GM23338 (cell line): ENCODE data around the gene TMEM242. TPM values are rescaled to one million over a fixed set of nuclear protein-coding genes. Genes with fewer than 3 reads are reported as not detected.

Source experiments
- ATAC-seq: fragments of 200-7000 bp; cut with Tn5 transposase; 3 replicates; pipeline ENCODE4 v1.9.1; 2020
- DNase-seq: peaks from one replicate; pipeline ENCODE4 v3.0.0-alpha.2; 2015; ENCODE audit warnings: low spot score
- H2AFZ ChIP-seq: fragments of 200-600 bp; sonication (generic); 2 replicates; pipeline ENCODE4 v1.8.0; 2016; ENCODE audit warnings: antibody characterized with exemption, mild to moderate bottlenecking, moderate library complexity
- H3F3A ChIP-seq: fragments of 200-600 bp; sonication (generic); replicated peaks from 2 replicates; pipeline ENCODE4 v1.8.0; 2017; ENCODE audit warnings: antibody characterized with exemption, mixed run types, low read depth
- H3K27ac ChIP-seq: fragments of 200-600 bp; sonication (generic); 2 replicates; pipeline ENCODE4 v1.6.1; 2016; ENCODE audit warnings: low read depth
- H3K27me3 ChIP-seq: fragments of 200-600 bp; sonication (generic); 2 replicates; pipeline ENCODE4 v1.8.0; 2016; ENCODE audit warnings: mild to moderate bottlenecking, mixed run types, moderate library complexity; ENCODE audit not compliant: insufficient read depth
- H3K36me3 ChIP-seq: fragments of 200-600 bp; sonication (generic); 2 replicates; pipeline ENCODE4 v1.8.0; 2016; ENCODE audit warnings: mild to moderate bottlenecking; ENCODE audit not compliant: insufficient read depth
- H3K4me1 ChIP-seq: fragments of 200-600 bp; sonication (generic); 2 replicates; pipeline ENCODE4 v1.8.0; 2016; ENCODE audit warnings: mild to moderate bottlenecking, moderate library complexity; ENCODE audit not compliant: insufficient read depth
- H3K4me2 ChIP-seq: fragments of 200-600 bp; sonication (generic); 2 replicates; pipeline ENCODE4 v1.7.1; 2017; ENCODE audit warnings: mixed run types
- H3K4me3 ChIP-seq: fragments of 200-600 bp; sonication (generic); 2 replicates; pipeline ENCODE4 v1.6.1; 2016; ENCODE audit warnings: mixed run types
- H3K79me2 ChIP-seq: fragments of 200-600 bp; sonication (generic); replicated peaks from 2 replicates; pipeline ENCODE4 v1.8.0; 2017; ENCODE audit warnings: mild to moderate bottlenecking; ENCODE audit not compliant: insufficient read depth
- H3K9me2 ChIP-seq: fragments of 200-600 bp; sonication (generic); 2 replicates; pipeline ENCODE4 v1.8.0; 2017; ENCODE audit not compliant: insufficient read depth
- H4K20me1 ChIP-seq: fragments of 200-600 bp; sonication (generic); replicated peaks from 2 replicates; pipeline ENCODE4 v1.8.0; 2017; ENCODE audit warnings: mild to moderate bottlenecking; ENCODE audit not compliant: insufficient read depth
- H3K27ac Mint-ChIP-seq: 2 replicates; pipeline ENCODE4 v1.8.0; 2020; ENCODE audit warnings: inconsistent platforms, mild to moderate bottlenecking, moderate library complexity, mixed read lengths
- H3K27me3 Mint-ChIP-seq: 3 replicates; pipeline ENCODE4 v1.8.0; 2022; ENCODE audit warnings: low read depth, mild to moderate bottlenecking, moderate library complexity, mixed read lengths, inconsistent platforms; ENCODE audit not compliant: insufficient read depth, poor library complexity
- H3K36me3 Mint-ChIP-seq: 3 replicates; pipeline ENCODE4 v1.8.0; 2021; ENCODE audit warnings: low read depth, mild to moderate bottlenecking, inconsistent platforms, moderate library complexity, mixed read lengths
- H3K4me1 Mint-ChIP-seq: 3 replicates; pipeline ENCODE4 v1.8.0; 2020; ENCODE audit warnings: mild to moderate bottlenecking, inconsistent platforms, mixed read lengths
- H3K4me3 Mint-ChIP-seq: 3 replicates; pipeline ENCODE4 v1.8.0; 2021; ENCODE audit warnings: moderate library complexity, mild to moderate bottlenecking, inconsistent platforms, mixed read lengths
- H3K9me3 Mint-ChIP-seq: 3 replicates; pipeline ENCODE4 v1.8.0; 2020; ENCODE audit warnings: moderate library complexity, mild to moderate bottlenecking, inconsistent platforms, mixed read lengths
- CREB1 ChIP-seq: fragments of 250-450 bp; sonication (Bioruptor Pico); IDR thresholded peaks from 2 replicates; pipeline ENCODE4 v1.5.0; 2020; ENCODE audit warnings: low read depth, mild to moderate bottlenecking, moderate library complexity
- ETS1 ChIP-seq: IDR thresholded peaks from 2 replicates; pipeline ENCODE4 v1.6.1; 2016; ENCODE audit warnings: antibody characterized with exemption
- EZH2 ChIP-seq: fragments of 200-600 bp; sonication (generic); IDR thresholded peaks from one replicate; pipeline ENCODE4 v1.8.0; 2017; ENCODE audit warnings: antibody characterized with exemption, mild to moderate bottlenecking, low read depth; ENCODE audit not compliant: unreplicated experiment
- EZH2phosphoT487 ChIP-seq: fragments of 200-600 bp; sonication (generic); IDR thresholded peaks from one replicate; pipeline ENCODE4 v1.8.1; 2018; ENCODE audit warnings: antibody characterized with exemption; ENCODE audit not compliant: unreplicated experiment
- NANOG ChIP-seq: IDR thresholded peaks from 2 replicates; pipeline ENCODE4 v1.6.1; 2016; ENCODE audit warnings: antibody characterized with exemption, borderline replicate concordance
- POLR2AphosphoS5 ChIP-seq: IDR thresholded peaks from 2 replicates; pipeline ENCODE4 v1.6.1; 2016; ENCODE audit warnings: antibody characterized with exemption, low read depth
- REST ChIP-seq: IDR thresholded peaks from one replicate; pipeline ENCODE4 v1.6.1; 2018; ENCODE audit warnings: antibody characterized with exemption; ENCODE audit not compliant: unreplicated experiment
- STAT1 ChIP-seq: IDR thresholded peaks from one replicate; pipeline ENCODE4 v1.6.1; 2016; ENCODE audit warnings: antibody characterized with exemption; ENCODE audit not compliant: unreplicated experiment
- ZNF114 ChIP-seq: fragments of 250-450 bp; sonication (Bioruptor Pico); IDR thresholded peaks from 2 replicates; pipeline ENCODE4 v1.5.0; 2020; ENCODE audit warnings: mild to moderate bottlenecking, moderate library complexity
- ZNF331 ChIP-seq: fragments of 250-450 bp; sonication (Bioruptor Pico); IDR thresholded peaks from 2 replicates; pipeline ENCODE4 v1.5.0; 2020; ENCODE audit warnings: low read depth, mild to moderate bottlenecking, moderate library complexity
- ZNF462 ChIP-seq: fragments of 250-450 bp; sonication (Bioruptor Pico); IDR thresholded peaks from 2 replicates; pipeline ENCODE4 v1.5.0; 2020; ENCODE audit warnings: mild to moderate bottlenecking, moderate library complexity
- polyA plus RNA-seq: library from polyadenylated mRNA; unstranded; fragments of >200 nt; fragmentation: Nextera tagmentation; extraction: Ambion mirVana; gene quantifications from 2 replicates; pipeline ENCODE4 v1.2.1, GENCODE V29; 2016
- total RNA-seq: library from RNA; depleted of rRNA; stranded (reverse); fragments of >200 nt; shearing (Covaris generic); gene quantifications from 2 replicates; pipeline ENCODE4 v1.2.3, GENCODE V29; 2014

Gene TMEM242
- total and polyA plus RNA-seq, 2 experiments from 2014 or later, result 3.7 to 9.7 TPM

GRCh38 chr6:157294654-157295053 is 28.7 kb downstream of the TMEM242 start (continued):
- no peak for TF ChIP-seq ETS1
- no peak for TF ChIP-seq STAT1
- TF ChIP-seq ZNF114 (CRISPR knock-in tag), result no peak
- no peak for TF ChIP-seq EZH2phosphoT487
- TF ChIP-seq REST, result no peak
- TF ChIP-seq ZNF331 (CRISPR knock-in tag), result no peak
- TF ChIP-seq POLR2AphosphoS5, result no peak
- no peak for TF ChIP-seq EZH2

- ATAC-seq, result no peak
- H3K4me2 ChIP-seq, result no peak overlapping the region
These were observed 29.5 kb downstream of the TMEM242 start for GRCh38 chr6:157293780-157294179.

More at GRCh38 chr6:157293780-157294179, 29.5 kb downstream of the TMEM242 start:
- Histone ChIP-seq H3K36me3 (no peaks in the 10 kb centered on the region), H3F3A (no peaks in the 10 kb centered on the region), H3K27me3 (no peaks in the 10 kb centered on the region), H3K79me2 (peaks cover 10% of the 10 kb centered on the region), H2AFZ (no peak overlapping the region), H3K27ac (no peak overlapping the region), H3K4me3 (no peak overlapping the region), H3K4me1 (peaks cover 19% of the 10 kb centered on the region), H3K9me2 (no peaks in the 10 kb centered on the region), H4K20me1 (0 out of 2 replicates have a peak, but pooled peaks cover 2% of the 10 kb centered on the region)
- Mint-ChIP-seq H3K4me3 (no peak overlapping the region), H3K27ac (no peak overlapping the region), H3K9me3 (no peaks in the 10 kb centered on the region), H3K36me3 (no peaks in the 10 kb centered on the region), H3K4me1 (peaks cover 23% of the 10 kb centered on the region), H3K27me3 (no peaks in the 10 kb centered on the region)
- DNase-seq, result no peak
- no peak for TF ChIP-seq ZNF114 (CRISPR knock-in tag)
- no peak for TF ChIP-seq ZNF462 (CRISPR knock-in tag)
- TF ChIP-seq ETS1, result no peak
- TF ChIP-seq ZNF331 (CRISPR knock-in tag), result no peak
- TF ChIP-seq NANOG, result no peak
- TF ChIP-seq EZH2phosphoT487, result no peak
- TF ChIP-seq STAT1, result no peak
- TF ChIP-seq POLR2AphosphoS5, result no peak
- no peak for TF ChIP-seq CREB1 (CRISPR knock-in tag)
